ENCODE data around the gene TMEM128.
"Not testable (repeated sequence)": the region's sequence is repeated elsewhere in the genome, so short reads cannot be mapped to it uniquely, and the experiment has no call there.

The TMEM128 gene

DNA sequence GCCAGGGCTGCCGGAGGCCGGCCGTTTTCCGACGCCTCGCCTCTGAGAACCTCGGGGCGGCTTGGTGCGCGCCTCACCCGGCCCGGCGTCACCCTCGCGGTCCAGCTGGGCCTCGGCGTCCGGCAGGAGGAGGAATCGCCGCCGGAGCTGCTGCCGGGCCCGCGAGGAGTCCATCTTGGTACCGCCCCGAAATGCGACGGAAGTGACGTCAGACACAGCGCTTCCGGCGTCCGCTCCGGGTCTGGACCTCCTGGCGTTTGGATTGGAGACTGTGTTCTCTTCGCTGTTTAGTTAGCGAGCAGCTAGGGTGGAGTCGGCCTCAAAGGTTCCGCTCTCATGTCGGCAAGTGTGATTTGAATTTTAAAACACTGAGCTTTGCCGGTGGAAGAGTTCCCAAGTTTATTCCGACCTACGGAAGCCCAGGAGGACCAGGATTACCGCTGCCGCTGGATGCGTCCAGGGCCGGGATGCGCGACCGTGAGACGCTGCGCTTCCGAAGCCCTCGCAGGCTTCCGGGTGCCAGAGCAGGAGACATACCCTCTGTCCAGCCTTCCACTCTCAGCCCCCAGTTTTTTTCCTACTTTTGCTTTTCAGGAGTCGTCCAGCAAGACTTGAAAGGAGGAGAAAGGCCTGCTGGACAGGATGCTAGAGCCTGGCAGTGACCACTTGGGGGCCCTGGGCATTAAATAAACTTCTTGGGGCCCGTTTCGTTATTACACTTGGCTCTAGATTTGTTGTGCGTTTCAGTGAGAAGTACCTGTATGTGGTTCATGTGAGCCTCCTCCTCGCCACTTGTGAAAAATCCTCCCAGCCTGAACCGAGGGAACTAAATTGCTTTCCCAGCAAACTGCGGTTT lies at the start of gene TMEM128:
TSS of gene TMEM128 (minus strand) at position 195 of the 856 bp plus-strand sequence. CDS start at position 174, 21 bp downstream.
- peak; percentile 90 for DNase-seq (ENCODE audit: low spot score)

GRCh38 chr4:4296283-4296846 lies 48.3 kb upstream of the TMEM128 start:
- DNase-seq (ENCODE audit: low spot score), result no peak

DNA sequence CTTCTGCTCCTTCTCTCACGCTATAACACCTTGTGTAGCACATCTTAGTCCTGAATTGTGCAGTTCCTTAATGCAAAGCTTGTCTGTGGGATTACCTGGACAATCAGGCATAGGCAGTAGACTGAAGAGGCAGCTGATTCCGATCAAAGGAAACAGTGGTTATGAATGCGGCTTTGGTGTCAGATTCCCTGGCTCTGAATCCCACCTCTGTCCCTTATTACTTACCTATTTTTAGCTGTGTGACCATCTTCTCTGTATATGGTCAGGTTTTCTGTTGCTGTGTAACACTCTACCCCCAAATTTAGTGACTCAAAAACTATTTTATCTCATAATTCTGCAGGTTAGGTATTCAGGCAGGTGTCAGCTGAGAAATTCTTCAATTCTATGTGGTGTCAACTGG lies 45.3 kb upstream of the TMEM128 start:
- DNase-seq (ENCODE audit: low spot score), result no peak

DNA sequence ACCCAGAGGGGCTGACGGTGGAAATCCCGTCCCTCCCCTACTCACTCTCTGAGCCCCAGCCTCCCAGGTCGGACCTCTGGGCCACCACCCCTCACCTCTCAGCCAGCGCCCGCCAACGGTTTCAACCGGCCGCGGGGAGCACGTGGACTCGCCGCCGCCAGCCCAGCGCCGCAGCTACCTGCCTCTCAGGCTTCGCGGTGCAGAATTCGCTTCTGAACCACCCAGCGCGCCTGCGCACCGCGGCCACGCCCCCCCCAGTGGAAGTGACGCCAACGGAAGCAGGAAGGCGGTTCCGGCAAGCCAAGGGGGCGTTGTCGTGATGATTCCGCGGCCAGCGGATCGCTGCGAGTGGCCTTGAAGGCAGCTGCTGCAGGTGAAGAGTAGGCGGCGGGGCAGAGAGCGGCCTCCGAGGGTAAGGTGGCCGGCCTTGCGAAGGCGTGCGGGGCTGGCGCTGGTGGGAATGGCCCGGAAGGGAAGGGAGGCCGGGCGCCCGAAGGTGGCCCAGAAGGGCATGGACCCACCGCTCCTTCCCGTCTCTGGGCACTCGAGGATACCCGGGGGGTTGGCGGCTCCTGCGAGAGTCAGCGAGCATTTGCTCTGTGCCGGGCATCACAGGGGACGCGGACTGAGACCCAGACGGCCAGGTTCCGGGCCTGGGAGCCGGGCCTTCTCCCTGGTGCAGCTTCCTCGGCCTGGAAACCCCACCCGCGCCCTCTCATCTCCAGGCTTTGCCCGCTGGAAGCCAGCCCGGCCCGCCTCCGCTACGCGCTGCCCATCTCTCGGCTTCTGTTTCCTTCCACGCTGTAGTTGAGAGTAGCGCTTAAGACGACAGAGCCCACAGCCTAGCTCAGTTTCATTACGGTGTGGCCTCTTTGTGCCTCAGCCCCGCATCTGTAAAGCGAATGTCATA lies 42.2 kb upstream of the TMEM128 start, which contains the start of the genes LYAR and ZBTB49:
TSS of gene LYAR (minus strand) at position 214 of the 910 bp plus-strand sequence. CDS start 6,412 bp downstream, outside the sequence.
TSS of gene ZBTB49 (plus strand) at position 311 of the 910 bp plus-strand sequence. CDS start 9,695 bp downstream, outside the sequence.
- DNase-seq (ENCODE audit: low spot score), result peak; percentile 94

DNA sequence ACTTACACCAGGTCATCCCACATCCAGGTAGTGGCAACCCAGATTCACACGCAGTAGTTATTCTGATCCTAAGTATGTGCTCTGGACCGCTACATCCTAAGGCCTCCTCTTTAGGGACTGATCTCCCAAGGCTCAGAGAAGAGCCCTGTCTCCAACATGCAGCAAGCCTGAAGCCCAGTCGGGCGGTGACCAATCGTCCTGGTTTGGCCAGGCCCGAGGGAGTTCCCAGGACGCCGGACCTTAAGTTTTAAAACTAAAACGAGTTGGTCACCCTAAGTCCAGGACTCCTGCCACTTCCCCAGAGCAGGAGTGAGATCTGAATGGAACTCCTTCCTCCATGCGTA lies 41.5 kb upstream of the TMEM128 start:
- DNase-seq (ENCODE audit: low spot score), result no peak

DNA sequence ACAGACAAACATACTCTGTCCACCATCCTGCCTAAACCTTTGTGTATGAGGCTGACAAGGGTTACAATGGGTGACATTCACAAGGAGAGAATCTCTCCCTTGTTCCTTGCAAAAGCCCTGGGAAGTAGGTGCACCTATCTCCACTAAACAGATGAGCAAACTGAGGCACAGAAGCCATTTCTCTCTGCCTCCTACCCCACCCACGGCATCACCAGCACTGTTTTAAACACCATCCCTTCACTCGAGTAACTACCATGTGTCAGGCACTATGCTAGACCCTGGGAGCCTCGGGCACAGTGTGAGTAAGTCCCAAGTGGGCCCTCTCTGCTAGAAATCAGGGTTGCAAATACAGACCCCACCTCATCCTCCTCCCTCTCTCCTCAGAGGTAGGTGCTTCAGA lies 41.0 kb upstream of the TMEM128 start:
- no peak for DNase-seq (ENCODE audit: low spot score)

- no peak for DNase-seq (ENCODE audit: low spot score)
Measured at GRCh38 chr4:4288098-4288497, 40.1 kb upstream of the TMEM128 start.

DNA sequence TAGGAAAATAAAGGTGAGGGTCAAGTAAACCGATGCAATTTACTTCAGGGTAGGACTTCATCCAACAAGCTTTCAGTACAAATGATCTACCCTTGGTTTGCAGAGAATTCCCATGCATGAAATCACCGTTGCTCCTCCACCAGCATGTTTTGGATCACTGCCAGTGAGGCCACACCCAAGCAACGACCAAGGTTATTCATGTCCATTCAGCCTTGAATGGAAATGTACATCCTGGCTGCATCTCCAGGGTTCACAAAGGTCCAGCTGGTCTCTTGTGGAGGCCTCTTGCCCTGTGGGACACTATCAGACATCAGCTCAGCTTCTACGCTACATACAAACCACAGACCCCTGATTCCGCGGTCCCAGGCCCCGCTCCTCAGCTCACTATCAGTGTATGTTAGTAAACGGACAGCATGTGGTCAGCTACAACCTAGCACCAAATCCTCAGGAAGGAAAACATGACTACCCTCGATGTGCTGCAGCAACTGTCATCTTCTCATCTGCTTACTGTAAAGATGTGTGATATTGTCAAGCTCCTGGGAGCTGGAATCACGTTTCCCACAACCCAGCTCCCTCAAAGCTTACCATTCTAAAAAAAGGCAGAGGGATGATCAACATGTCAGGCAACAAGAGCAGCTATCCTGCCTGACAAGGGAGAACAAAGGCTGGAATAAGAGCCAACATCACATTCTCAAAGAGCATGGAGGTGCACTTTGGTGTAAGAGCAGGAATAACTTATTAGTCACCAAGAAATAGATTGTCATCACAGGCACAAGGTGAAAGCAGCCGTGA lies 37.0 kb upstream of the TMEM128 start:
- DNase-seq (ENCODE audit: low spot score), result no peak

DNA sequence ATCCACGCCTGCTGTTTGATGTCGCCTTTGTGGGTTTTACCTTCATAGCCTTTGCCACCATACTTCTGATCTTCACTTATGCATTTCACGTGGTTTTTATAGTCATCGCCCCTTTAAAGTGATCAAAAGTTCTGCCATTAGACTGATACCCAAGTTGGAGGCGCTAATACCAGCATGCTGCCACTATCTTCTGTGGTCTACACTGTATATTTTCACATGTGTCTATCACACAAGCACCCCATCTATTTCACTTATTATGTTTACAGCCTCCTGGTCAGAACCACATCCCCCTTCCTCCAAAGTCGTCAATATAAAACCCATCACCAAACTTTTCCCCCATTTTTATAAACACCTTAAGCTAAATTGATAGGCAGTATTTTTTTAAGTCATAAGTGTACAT lies 33.8 kb upstream of the TMEM128 start:
- DNase-seq (ENCODE audit: low spot score), result no peak

DNA sequence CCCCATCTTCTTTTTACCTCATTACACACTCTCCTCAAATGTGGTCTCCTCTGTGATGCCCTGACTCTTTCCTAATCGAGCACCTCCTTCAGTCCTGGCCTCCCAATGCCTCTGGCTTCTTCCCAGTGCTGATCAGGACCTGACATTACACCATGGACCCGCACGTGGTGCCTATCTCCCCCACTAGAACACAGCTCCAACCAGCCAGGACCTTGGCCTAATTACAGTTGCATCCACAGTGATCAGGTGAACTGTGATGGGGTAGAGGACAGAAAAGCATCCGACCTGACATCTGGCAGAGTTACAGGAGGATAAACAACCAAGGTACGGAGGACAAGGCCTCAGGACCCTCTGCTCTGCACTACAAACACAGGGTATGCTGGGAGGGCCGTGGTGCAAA lies 29.5 kb upstream of the TMEM128 start:
- DNase-seq (ENCODE audit: low spot score), result no peak

GRCh38 chr4:4274226-4274625 lies 26.2 kb upstream of the TMEM128 start:
- no peak for DNase-seq (ENCODE audit: low spot score)

- DNase-seq (ENCODE audit: low spot score), result no peak
Measured at GRCh38 chr4:4271912-4272311, 23.9 kb upstream of the TMEM128 start.

DNA sequence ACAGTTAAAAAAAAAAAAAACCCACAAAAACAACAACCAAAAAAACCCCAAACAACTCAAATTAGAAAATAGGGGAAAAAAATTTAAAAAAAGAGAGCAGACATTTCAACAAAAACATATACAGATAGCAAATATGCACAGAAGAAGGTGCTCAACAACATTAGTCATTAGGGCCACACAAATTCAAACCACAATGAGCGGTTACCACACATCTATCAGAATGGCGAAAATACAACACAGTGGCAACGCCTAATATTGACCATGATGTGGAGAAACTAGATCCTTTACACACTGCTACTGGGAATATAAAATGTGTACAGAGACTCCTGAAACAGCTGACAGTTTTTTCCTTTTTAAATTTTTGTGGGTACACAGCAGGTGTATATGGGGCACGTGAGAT lies 22.5 kb upstream of the TMEM128 start:
- peak; percentile 14 for DNase-seq (ENCODE audit: low spot score)

- DNase-seq (ENCODE audit: low spot score), result peak; percentile 60
Measured at GRCh38 chr4:4269856-4270255, 21.8 kb upstream of the TMEM128 start.

- peak; percentile 61 for DNase-seq (ENCODE audit: low spot score)
Measured at GRCh38 chr4:4269331-4269731, 21.3 kb upstream of the TMEM128 start.

DNA sequence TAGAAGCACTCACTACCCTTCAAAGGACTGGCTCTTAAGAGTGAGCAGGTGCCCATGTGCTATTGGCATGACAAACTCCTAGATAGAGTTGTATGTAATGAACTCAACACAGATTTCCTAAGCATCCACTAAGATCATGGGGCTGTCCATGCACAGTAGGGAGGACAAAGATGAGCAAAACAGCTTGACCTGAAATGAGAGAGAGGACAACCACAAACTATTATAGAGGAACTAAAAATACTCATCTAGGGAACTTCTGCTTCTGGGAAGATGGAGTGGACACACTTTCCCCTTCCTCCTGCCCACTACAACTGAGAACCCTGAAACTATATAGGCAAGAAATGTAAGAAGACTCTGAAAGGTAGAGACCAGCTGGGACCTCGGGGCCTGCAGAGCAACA lies 20.8 kb upstream of the TMEM128 start:
- no peak for DNase-seq (ENCODE audit: low spot score)

DNA sequence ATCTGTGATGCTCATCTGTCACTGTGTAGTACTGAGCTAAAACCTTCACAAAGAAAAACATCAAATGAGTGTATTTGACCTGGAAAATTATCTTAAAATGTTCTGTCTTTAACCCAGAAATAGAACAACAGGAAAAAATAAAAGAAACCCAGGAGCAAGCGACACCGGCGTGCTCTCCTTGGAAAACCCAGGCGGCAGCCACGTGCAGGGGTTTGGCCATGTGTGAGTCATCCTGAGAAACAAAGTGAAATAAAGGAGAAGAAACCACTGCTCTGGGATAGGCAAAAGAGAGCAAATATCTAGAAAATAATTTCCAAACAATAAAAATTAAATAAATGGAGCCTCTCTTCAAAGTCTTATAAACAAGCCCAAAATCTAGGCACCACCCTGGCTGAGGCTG lies 20.0 kb upstream of the TMEM128 start:
- DNase-seq (ENCODE audit: low spot score), result no peak

GRCh38 chr4:4260185-4260751 lies 12.2 kb upstream of the TMEM128 start:
- DNase-seq (ENCODE audit: low spot score), result peak; percentile 64

DNA sequence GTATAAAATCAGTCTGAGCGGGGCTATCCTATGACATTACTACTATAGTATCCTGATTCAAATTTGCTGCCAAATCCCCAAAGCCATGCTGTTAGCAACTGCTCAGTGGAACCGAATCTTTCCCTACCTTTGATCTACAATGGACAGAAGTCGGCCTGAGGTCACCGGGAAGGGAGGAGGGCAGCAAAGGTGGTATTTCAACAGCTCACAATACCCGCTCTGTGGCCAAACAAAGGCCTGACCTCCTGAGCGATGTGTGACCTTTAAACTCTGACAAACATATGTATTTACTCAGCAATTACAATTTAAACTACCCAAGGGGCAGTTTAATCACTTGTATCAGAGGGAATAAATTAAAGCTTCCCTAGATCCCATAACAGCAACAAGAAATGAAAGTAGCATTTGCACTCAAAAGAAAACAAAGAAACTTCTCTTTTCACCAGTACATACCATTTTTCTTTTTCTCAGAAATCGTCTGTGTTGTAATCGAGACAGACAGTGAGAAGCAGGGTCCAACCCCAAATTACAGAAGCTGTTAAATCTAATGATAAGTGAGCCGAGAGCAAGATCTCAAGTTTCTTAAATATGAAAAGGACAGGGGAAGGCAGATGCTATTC lies 11.6 kb upstream of the TMEM128 start:
- DNase-seq (ENCODE audit: low spot score), result no peak

GRCh38 chr4:4257705-4258104 lies 9.7 kb upstream of the TMEM128 start:
- DNase-seq (ENCODE audit: low spot score), result not testable (repeated sequence)

GRCh38 chr4:4256799-4257198 lies 8.8 kb upstream of the TMEM128 start:
- DNase-seq (ENCODE audit: low spot score), result no peak
